ENCODE measurements around the gene PMPCA.

DNA sequence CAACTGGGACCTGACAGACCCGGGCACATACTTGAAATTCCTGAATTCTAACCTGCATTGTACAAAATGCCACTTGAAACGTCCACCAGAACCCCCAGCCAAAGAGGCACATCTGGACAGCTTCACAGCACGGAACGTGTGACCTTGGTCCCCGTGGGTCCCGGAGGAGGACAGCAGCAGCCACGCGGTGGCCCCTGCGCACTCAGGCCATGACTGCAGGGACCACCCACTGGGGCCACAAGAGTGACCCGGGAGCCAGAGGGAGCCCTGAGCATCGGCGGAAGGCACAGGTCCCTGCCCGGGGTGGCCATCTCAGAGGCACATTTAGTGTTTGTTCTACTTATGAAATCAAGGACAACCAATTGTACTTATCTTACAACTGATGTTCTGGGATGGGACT is 8.4 kb upstream of the PMPCA start:
- TF ChIP-seq, protein P1, sequence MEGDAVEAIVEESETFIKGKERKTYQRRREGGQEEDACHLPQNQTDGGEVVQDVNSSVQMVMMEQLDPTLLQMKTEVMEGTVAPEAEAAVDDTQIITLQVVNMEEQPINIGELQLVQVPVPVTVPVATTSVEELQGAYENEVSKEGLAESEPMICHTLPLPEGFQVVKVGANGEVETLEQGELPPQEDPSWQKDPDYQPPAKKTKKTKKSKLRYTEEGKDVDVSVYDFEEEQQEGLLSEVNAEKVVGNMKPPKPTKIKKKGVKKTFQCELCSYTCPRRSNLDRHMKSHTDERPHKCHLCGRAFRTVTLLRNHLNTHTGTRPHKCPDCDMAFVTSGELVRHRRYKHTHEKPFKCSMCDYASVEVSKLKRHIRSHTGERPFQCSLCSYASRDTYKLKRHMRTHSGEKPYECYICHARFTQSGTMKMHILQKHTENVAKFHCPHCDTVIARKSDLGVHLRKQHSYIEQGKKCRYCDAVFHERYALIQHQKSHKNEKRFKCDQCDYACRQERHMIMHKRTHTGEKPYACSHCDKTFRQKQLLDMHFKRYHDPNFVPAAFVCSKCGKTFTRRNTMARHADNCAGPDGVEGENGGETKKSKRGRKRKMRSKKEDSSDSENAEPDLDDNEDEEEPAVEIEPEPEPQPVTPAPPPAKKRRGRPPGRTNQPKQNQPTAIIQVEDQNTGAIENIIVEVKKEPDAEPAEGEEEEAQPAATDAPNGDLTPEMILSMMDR (IDR thresholded peaks at IDR 0.05): no peak
- TF ChIP-seq POLR2AphosphoS5 (IDR thresholded peaks at IDR 0.05) (no peak), POLR2A (IDR thresholded peaks at IDR 0.05; ENCODE audit: low read depth) (no peak)

Measured in esophagus muscularis mucosa (tissue), 3 donors.